Vagina (tissue), 2 donors: Measurements from ENCODE around the gene COX4I2. TPM values are rescaled to one million over a fixed set of nuclear protein-coding genes. Genes with fewer than 3 reads are reported as not detected.

Experiments used
- DNase-seq, 2 donors: peaks; one replicate each; pipeline ENCODE4 v3.0.0-alpha.2; 2017; ENCODE audit errors: extremely low spot score in 2 of 2
- H3K27ac ChIP-seq: fragments of 200-600 bp; sonication (generic); one replicate; pipeline ENCODE4 v1.5.1; 2019
- H3K27me3 ChIP-seq: fragments of 200-600 bp; sonication (generic); one replicate; pipeline ENCODE4 v1.5.1; 2019
- H3K36me3 ChIP-seq, 2 donors: fragments of 200-600 bp; sonication (generic); one replicate each; pipeline ENCODE4 v1.5.1; 2017 to 2019
- H3K4me1 ChIP-seq: fragments of 200-600 bp; sonication (generic); one replicate; pipeline ENCODE4 v1.5.1; 2019
- H3K4me3 ChIP-seq, 2 donors: fragments of 200-600 bp; sonication (generic); 1 replicate in 1 of 2; 2 replicates in 1 of 2; pipeline ENCODE4 v1.5.1; 2016 to 2019
- H3K9me3 ChIP-seq: fragments of 200-600 bp; sonication (generic); one replicate; pipeline ENCODE4 v1.5.1; 2019
- CTCF ChIP-seq, 3 experiments: fragments of 450-650 bp in 2 of 3; fragments of 200-600 bp in 1 of 3; sonication (generic) in 1 of 3; IDR thresholded peaks; one replicate each; pipeline ENCODE4 v1.5.1; 2017 to 2019; ENCODE audit warnings: antibody characterized with exemption in 3 of 3, mild to moderate bottlenecking in 2 of 3, moderate library complexity in 2 of 3
- POLR2A ChIP-seq, 2 donors: fragments of 450-650 bp; IDR thresholded peaks; one replicate each; pipeline ENCODE4 v1.6.1; 2017; ENCODE audit warnings: antibody characterized with exemption in 2 of 2, mild to moderate bottlenecking in 2 of 2, moderate library complexity in 2 of 2
- POLR2AphosphoS5 ChIP-seq, 2 donors: sonication (generic); formaldehyde crosslinking; IDR thresholded peaks; one replicate each; pipeline ENCODE4 v1.9.0; 2017; ENCODE audit warnings: antibody characterized with exemption in 2 of 2, mild to moderate bottlenecking in 2 of 2, low read depth in 1 of 2; ENCODE audit not compliant: insufficient read depth in 1 of 2
- intact Hi-C: fragments of 100-400 bp; cut with DNase I; formaldehyde crosslinking; loops from one replicate; pipeline ENCODE4 v1.15.1; 2023
- total RNA-seq: library from RNA; depleted of rRNA; stranded (reverse); fragments of >200 nt; gene quantifications from one replicate; pipeline ENCODE4 v1.2.3, GENCODE V29; 2016

COX4I2 gene
- total RNA-seq, 1 donor from 2014 or later: 2.5 TPM

GRCh38 chr20:31652917-31653396 lies 15.2 kb downstream of the COX4I2 start:
- peak overlapping the region; percentile 46 for H3K27ac ChIP-seq
- H3K4me3 ChIP-seq: no peak overlapping the region
- intact Hi-C loops: no loop called here
- TF ChIP-seq POLR2AphosphoS5 (IDR thresholded peaks at IDR 0.05; ENCODE audit: insufficient read depth in 1 of 2, low read depth in 1 of 2): peak in 1 of 2 donors; percentile 83
- no peak for TF ChIP-seq CTCF (IDR thresholded peaks at IDR 0.05)
- TF ChIP-seq POLR2A (IDR thresholded peaks at IDR 0.05): no peak
- H3K9me3 ChIP-seq: no peaks in the 10 kb centered on the region
- H3K27me3 ChIP-seq: no peaks in the 10 kb centered on the region
- H3K36me3 ChIP-seq: no peaks in the 10 kb centered on the region
- peaks cover 20% of the 10 kb centered on the region for H3K4me1 ChIP-seq
- no peak for DNase-seq

DNA sequence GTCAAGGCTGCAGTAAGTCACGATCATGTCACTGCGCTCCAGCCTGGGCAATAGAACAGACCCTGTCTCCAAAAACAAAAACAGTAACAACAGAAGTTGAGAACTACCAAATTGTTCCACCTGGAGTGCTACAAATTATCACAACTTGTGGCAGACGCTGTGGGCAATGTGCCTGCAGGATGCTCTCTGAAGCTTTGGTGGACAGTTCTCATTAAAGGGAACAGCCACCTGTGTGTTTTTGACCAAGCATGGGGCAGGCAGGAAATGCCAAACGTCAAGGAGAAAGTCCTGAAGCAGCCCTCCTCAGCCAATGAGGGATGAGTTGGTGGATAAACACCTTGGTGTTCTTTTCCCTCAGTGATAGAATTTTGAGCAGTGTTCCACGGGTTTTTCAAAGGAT lies 15.8 kb downstream of the COX4I2 start:
- no peak overlapping the region for H3K27ac ChIP-seq
- TF ChIP-seq POLR2AphosphoS5 (IDR thresholded peaks at IDR 0.05; ENCODE audit: insufficient read depth in 1 of 2, low read depth in 1 of 2): no peak
- no peak for TF ChIP-seq CTCF (IDR thresholded peaks at IDR 0.05)
- no peak for TF ChIP-seq POLR2A (IDR thresholded peaks at IDR 0.05)
- intact Hi-C loops: no loop called here

DNA sequence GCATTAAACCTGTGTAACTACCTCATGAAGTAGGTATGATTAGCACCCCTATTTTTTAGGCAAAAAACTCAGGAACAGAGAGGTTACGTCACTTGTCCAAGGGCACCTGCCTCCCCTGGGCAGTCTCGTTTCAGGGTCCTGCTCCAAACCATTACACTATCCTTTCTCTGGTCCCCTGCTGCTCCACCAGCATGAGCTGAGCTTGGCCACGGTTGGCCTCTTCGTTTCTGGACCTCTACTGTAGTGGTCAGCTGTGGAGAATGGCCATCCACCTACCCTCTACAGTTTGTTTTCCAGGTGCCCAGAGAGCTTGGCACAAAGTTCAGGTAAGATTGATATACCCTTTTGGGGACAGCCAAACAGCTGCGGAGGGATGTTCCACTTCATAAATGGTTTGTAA lies 16.8 kb downstream of the COX4I2 start:
- TF ChIP-seq CTCF (IDR thresholded peaks at IDR 0.05): no peak
- no peak for TF ChIP-seq POLR2A (IDR thresholded peaks at IDR 0.05)
- TF ChIP-seq POLR2AphosphoS5 (IDR thresholded peaks at IDR 0.05; ENCODE audit: insufficient read depth in 1 of 2, low read depth in 1 of 2): no peak
- intact Hi-C loops: no loop called here
- Histone ChIP-seq H3K27ac (no peak overlapping the region), H3K27me3 (no peaks in the 10 kb centered on the region), H3K4me3 (no peak overlapping the region), H3K4me1 (peaks cover 20% of the 10 kb centered on the region), H3K36me3 (no peaks in the 10 kb centered on the region), H3K9me3 (no peaks in the 10 kb centered on the region)
- DNase-seq: no peak

More for the DNA sequence above, 15.8 kb downstream of the COX4I2 start:
- Histone ChIP-seq H3K36me3 (no peaks in the 10 kb centered on the region), H3K9me3 (no peaks in the 10 kb centered on the region), H3K4me3 (no peak overlapping the region), H3K27me3 (no peaks in the 10 kb centered on the region), H3K4me1 (peaks cover 20% of the 10 kb centered on the region)
- DNase-seq: no peak

DNA sequence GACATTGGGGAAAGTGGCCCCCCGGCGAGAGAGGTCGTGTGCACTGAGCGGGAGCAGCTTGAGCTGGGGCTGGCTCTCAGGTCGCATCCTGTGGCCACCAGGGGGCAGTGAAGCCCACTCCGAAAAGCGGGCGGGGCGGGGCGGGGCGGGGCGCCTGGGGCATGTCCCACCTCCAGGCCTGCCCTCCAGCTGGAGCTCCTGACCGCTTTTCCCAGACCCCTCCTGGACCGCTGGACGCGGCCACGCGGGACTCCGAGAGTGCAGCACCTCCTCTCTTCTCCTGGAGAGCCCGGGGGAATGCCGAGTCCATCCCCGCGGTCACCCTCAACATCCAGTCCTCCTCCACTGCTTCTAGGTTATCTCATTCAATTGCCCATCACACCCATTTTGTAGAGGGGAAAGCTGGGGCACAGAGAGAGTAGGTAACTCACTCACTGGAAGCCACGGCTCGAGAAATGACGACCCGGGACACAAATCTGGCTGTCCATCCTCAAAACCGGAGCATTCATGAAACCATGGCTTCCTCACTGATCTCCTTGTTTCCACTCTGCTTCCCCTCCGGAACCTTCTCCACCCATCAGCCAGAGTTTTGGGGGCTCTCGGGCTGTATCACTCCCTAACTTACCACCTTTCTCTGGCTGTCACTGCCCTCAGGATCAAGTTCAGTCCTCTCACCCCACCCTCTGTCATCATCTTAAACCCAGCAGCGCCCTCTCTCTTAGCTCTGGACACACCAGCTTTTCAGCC lies 24.1 kb downstream of the COX4I2 start:
- no peaks in the 10 kb centered on the region for H3K9me3 ChIP-seq
- H3K27me3 ChIP-seq: no peaks in the 10 kb centered on the region
- H3K4me1 ChIP-seq: peaks cover 50% of the 10 kb centered on the region
- H3K4me3 ChIP-seq: peak overlapping the region; percentile 39 to 41
- peak overlapping the region; percentile 92 for H3K27ac ChIP-seq
- intact Hi-C loops: loop anchor here (2.0 kb wide), 1 partner anchor 61 kb away; the partner anchor contains the start of gene BCL2L1
- DNase-seq: peak in 1 of 2 donors; percentile 92
- TF ChIP-seq POLR2AphosphoS5 (IDR thresholded peaks at IDR 0.05; ENCODE audit: insufficient read depth in 1 of 2, low read depth in 1 of 2): peak in 1 of 2 donors; percentile 88
- TF ChIP-seq POLR2A (IDR thresholded peaks at IDR 0.05): no peak
- peak; percentile 60 to 96 (median 64) for TF ChIP-seq CTCF (IDR thresholded peaks at IDR 0.05)
- H3K36me3 ChIP-seq: peaks cover 0 to 5% of the 10 kb centered on the region in 2 donors

DNA sequence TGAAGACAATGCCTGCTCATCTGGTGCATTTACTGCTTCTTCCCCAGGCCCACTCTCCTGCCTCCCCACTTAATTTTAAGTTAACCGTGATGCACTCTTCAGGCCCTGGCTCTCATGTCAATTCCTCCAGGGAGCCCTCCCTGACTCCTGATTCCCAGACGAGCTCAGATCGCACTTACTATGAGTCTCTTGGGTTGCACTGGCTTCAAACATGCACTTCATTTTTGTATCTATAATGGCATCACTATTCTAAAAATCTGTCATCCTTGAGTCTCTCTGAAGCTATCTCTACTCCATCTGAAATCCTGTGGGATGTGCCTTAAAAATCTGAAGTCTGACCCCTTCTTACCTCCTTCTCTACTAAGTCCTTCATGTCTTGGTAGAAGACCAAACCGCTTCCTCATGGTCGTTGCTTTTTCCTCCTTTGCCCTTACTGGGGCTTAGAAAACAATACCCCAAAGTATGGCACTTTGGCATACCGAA lies 24.7 kb downstream of the COX4I2 start:
- Histone ChIP-seq H3K36me3 (peaks cover 0 to 5% of the 10 kb centered on the region in 2 donors), H3K4me1 (peaks cover 56% of the 10 kb centered on the region), H3K27ac (peak overlapping the region; percentile 92), H3K4me3 (peak overlapping the region; percentile 39 to 41), H3K9me3 (no peaks in the 10 kb centered on the region), H3K27me3 (no peaks in the 10 kb centered on the region)
- no peak for DNase-seq
- intact Hi-C loops: no loop called here
- TF ChIP-seq POLR2A (IDR thresholded peaks at IDR 0.05) (no peak), CTCF (IDR thresholded peaks at IDR 0.05) (no peak), POLR2AphosphoS5 (IDR thresholded peaks at IDR 0.05; ENCODE audit: insufficient read depth in 1 of 2, low read depth in 1 of 2) (no peak)
